Fibroblast of skin of scalp (primary cell): ENCODE data around the gene TAF1B.

Source experiments
- DNase-seq: peaks from one replicate; pipeline ENCODE4 v3.0.0-alpha.2; 2013

The TAF1B gene

GRCh38 chr2:9968553-9969497, 125.6 kb downstream of the TAF1B start:
- no peak for DNase-seq

- DNase-seq = no peak
Measured at GRCh38 chr2:9970200-9971044, 127.1 kb downstream of the TAF1B start.

GRCh38 chr2:9971105-9971818, 128.0 kb downstream of the TAF1B start:
- no peak for DNase-seq

GRCh38 chr2:9971890-9972289, 128.6 kb downstream of the TAF1B start:
- no peak for DNase-seq

GRCh38 chr2:9972621-9973479, 129.6 kb downstream of the TAF1B start:
- DNase-seq = peak; percentile 52

GRCh38 chr2:9973690-9974089, 130.4 kb downstream of the TAF1B start:
- no peak for DNase-seq

GRCh38 chr2:9974343-9974742, 131.1 kb downstream of the TAF1B start:
- no peak for DNase-seq

GRCh38 chr2:9975328-9975727, 132.1 kb downstream of the TAF1B start:
- no peak for DNase-seq

- DNase-seq = peak; percentile 93
Measured at GRCh38 chr2:9975805-9976447, 132.7 kb downstream of the TAF1B start.

- DNase-seq = no peak
Measured at GRCh38 chr2:9979977-9980376, 136.7 kb downstream of the TAF1B start.

- peak; percentile 27 for DNase-seq
Measured at GRCh38 chr2:9980520-9980919, 137.2 kb downstream of the TAF1B start.

- no peak for DNase-seq
Measured at GRCh38 chr2:9981655-9982054, 138.4 kb downstream of the TAF1B start.

- DNase-seq = peak; percentile 87
Measured at GRCh38 chr2:9982248-9982647, 139.0 kb downstream of the TAF1B start.

GRCh38 chr2:9982891-9983290, 139.6 kb downstream of the TAF1B start:
- no peak for DNase-seq

- DNase-seq = no peak
Measured at GRCh38 chr2:9983401-9984216, 140.3 kb downstream of the TAF1B start.
